ENCODE results near the gene TAS1R3.

TAS1R3 gene

GRCh38 chr1:1324524-1325287, 6.4 kb upstream of the TAS1R3 start, which contains the start of the genes CPTP and INTS11:
TSS of gene CPTP (plus strand) at chr1:1324802. CDS start at chr1:1326911, 2,109 bp downstream.
TSS of gene INTS11 (minus strand) at chr1:1324660. CDS start at chr1:1324608, 52 bp downstream.
- peak; percentile 85 for DNase-seq (ENCODE audit: low spot score)

- no peak for DNase-seq (ENCODE audit: low spot score)
Observed at GRCh38 chr1:1325288-1326074, 5.6 kb upstream of the TAS1R3 start.

- no peak for DNase-seq (ENCODE audit: low spot score)
Observed at GRCh38 chr1:1326075-1326605, 4.9 kb upstream of the TAS1R3 start.

- no peak for DNase-seq (ENCODE audit: low spot score)
Observed at GRCh38 chr1:1327291-1327690, 3.8 kb upstream of the TAS1R3 start.

- DNase-seq (ENCODE audit: low spot score): no peak
Observed at GRCh38 chr1:1328254-1328653, 2.8 kb upstream of the TAS1R3 start.

GRCh38 chr1:1329304-1330210, 1.5 kb upstream of the TAS1R3 start:
- no peak for DNase-seq (ENCODE audit: low spot score)

GRCh38 chr1:1330366-1331067, 563 bp upstream of the TAS1R3 start:
- no peak for DNase-seq (ENCODE audit: low spot score)

- no peak for DNase-seq (ENCODE audit: low spot score)
Observed at GRCh38 chr1:1332031-1332755, 1.1 kb downstream of the TAS1R3 start.

- DNase-seq (ENCODE audit: low spot score): no peak
Observed at GRCh38 chr1:1332774-1333480, 1.8 kb downstream of the TAS1R3 start.

GRCh38 chr1:1333551-1334241, 2.6 kb downstream of the TAS1R3 start:
- no peak for DNase-seq (ENCODE audit: low spot score)

- DNase-seq (ENCODE audit: low spot score): no peak
Observed at GRCh38 chr1:1334835-1335234, 3.8 kb downstream of the TAS1R3 start.

- no peak for DNase-seq (ENCODE audit: low spot score)
Observed at GRCh38 chr1:1335283-1335682, 4.2 kb downstream of the TAS1R3 start.

GRCh38 chr1:1335792-1336248, 4.7 kb downstream of the TAS1R3 start:
- no peak for DNase-seq (ENCODE audit: low spot score)

GRCh38 chr1:1336446-1336845, 5.4 kb downstream of the TAS1R3 start:
- DNase-seq (ENCODE audit: low spot score): no peak

- DNase-seq (ENCODE audit: low spot score): no peak
Observed at GRCh38 chr1:1336931-1337792, 6.1 kb downstream of the TAS1R3 start.

- no peak for DNase-seq (ENCODE audit: low spot score)
Observed at GRCh38 chr1:1337793-1338147, 6.7 kb downstream of the TAS1R3 start.

- no peak for DNase-seq (ENCODE audit: low spot score)
Observed at GRCh38 chr1:1338278-1338677, 7.2 kb downstream of the TAS1R3 start.

GRCh38 chr1:1340185-1340584, 9.1 kb downstream of the TAS1R3 start:
- no peak for DNase-seq (ENCODE audit: low spot score)
